ENCODE results near the gene AMPH. TPM values are rescaled to one million over a fixed set of nuclear protein-coding genes. Genes with fewer than 3 reads are reported as not detected.

Gene AMPH
- total RNA-seq, 4 donors from 2014 or later = 2.8 to 41.2 (median 16.7) TPM

- DNase-seq (ENCODE audit: low spot score) (no peak), ATAC-seq (ENCODE audit: low FRiP score) (no peak)
- no peak for TF ChIP-seq CTCF (IDR thresholded peaks at IDR 0.05)
Observed at GRCh38 chr7:38393874-38394273, 237.3 kb downstream of the AMPH start.

GRCh38 chr7:38391751-38392150, 239.4 kb downstream of the AMPH start:
- ATAC-seq (ENCODE audit: low FRiP score) = no peak
- DNase-seq (ENCODE audit: low spot score) = no peak
- TF ChIP-seq CTCF (IDR thresholded peaks at IDR 0.05) = no peak

GRCh38 chr7:38385682-38386081, 245.5 kb downstream of the AMPH start:
- DNase-seq (ENCODE audit: low spot score) (no peak), ATAC-seq (ENCODE audit: low FRiP score) (no peak)

GRCh38 chr7:38383281-38383680, 247.9 kb downstream of the AMPH start:
- ATAC-seq (ENCODE audit: low FRiP score) = no peak
- TF ChIP-seq CTCF (IDR thresholded peaks at IDR 0.05) = no peak

More at GRCh38 chr7:38385682-38386081, 245.5 kb downstream of the AMPH start:
- no peak for TF ChIP-seq CTCF (IDR thresholded peaks at IDR 0.05)

GRCh38 chr7:38382684-38383083, 248.5 kb downstream of the AMPH start:
- DNase-seq (ENCODE audit: low spot score) (no peak), ATAC-seq (ENCODE audit: low FRiP score) (no peak)
- TF ChIP-seq CTCF (IDR thresholded peaks at IDR 0.05) = no peak

More at GRCh38 chr7:38383281-38383680, 247.9 kb downstream of the AMPH start:
- no peak for DNase-seq (ENCODE audit: low spot score)

GRCh38 chr7:38375453-38375852, 255.7 kb downstream of the AMPH start:
- DNase-seq (ENCODE audit: low spot score) (no peak), ATAC-seq (ENCODE audit: low FRiP score) (no peak)
- no peak for TF ChIP-seq CTCF (IDR thresholded peaks at IDR 0.05)

GRCh38 chr7:38374507-38374906, 256.7 kb downstream of the AMPH start:
- no peak for ATAC-seq (ENCODE audit: low FRiP score)
- DNase-seq (ENCODE audit: low spot score) = peak; percentile 69
- TF ChIP-seq CTCF (IDR thresholded peaks at IDR 0.05) = no peak

Data from omental fat pad (tissue), 4 donors.